ENCODE measurements around the gene BARX2.

BARX2 gene

GRCh38 chr11:129391821-129392220, 16.2 kb downstream of the BARX2 start:
- Histone ChIP-seq H3K4me3 (ENCODE audit: low read depth, low read length) (no peak overlapping the region), H3K27me3 (no peaks in the 10 kb centered on the region), H3K9me3 (no peaks in the 10 kb centered on the region), H3K36me3 (no peaks in the 10 kb centered on the region), H3K4me1 (no peaks in the 10 kb centered on the region)
- no peak for DNase-seq
- TF ChIP-seq CTCF (IDR thresholded peaks at IDR 0.05; ENCODE audit: low read depth, low read length): no peak

DNA sequence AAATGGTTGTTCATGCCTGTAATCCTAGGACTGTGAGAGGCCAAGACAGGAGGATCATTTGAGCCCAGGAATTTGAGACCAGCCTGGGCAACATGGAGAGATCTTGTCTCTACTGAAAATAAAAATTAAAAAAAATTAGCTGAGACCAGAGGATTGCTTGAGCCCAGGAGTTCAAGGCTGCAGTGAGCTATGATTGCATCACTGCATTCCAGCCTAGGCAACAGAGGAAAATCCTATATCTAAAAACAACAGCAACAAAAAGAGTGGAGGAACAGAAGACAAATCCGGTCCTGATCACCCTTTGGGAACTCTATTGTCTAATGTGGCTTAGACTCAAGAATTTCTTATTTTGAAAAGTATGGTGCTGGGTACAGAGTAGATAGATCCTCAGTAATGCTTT, 17.3 kb downstream of the BARX2 start:
- Histone ChIP-seq H3K27me3 (no peaks in the 10 kb centered on the region), H3K9me3 (no peaks in the 10 kb centered on the region), H3K4me1 (no peaks in the 10 kb centered on the region), H3K36me3 (no peaks in the 10 kb centered on the region), H3K4me3 (ENCODE audit: low read depth, low read length) (no peak overlapping the region)
- no peak for TF ChIP-seq CTCF (IDR thresholded peaks at IDR 0.05; ENCODE audit: low read depth, low read length)
- no peak for DNase-seq

DNA sequence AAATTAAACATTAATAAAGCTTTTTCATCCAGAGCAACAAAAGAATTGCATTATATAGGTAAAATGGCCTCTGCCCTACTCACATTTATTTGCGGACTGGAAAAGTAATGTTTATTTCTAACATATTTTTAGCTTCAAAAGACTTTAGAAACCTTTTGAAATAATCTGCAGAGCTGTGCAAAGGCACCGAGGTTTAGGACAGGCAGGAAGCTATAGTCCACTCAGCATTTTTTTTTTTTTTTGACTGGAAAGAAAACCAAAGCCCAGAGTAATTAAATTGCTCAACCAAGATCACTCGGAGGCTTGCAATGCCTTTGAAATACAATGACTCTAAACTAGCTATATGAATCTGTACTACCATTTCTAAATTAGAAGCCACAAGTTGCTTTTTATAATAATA, 19.1 kb downstream of the BARX2 start:
- no peak for DNase-seq
- no peaks in the 10 kb centered on the region for H3K4me1 ChIP-seq
- no peaks in the 10 kb centered on the region for H3K27me3 ChIP-seq
- no peak overlapping the region for H3K4me3 ChIP-seq (ENCODE audit: low read depth, low read length)
- H3K36me3 ChIP-seq: no peaks in the 10 kb centered on the region
- TF ChIP-seq CTCF (IDR thresholded peaks at IDR 0.05; ENCODE audit: low read depth, low read length): no peak
- H3K9me3 ChIP-seq: no peaks in the 10 kb centered on the region

DNA sequence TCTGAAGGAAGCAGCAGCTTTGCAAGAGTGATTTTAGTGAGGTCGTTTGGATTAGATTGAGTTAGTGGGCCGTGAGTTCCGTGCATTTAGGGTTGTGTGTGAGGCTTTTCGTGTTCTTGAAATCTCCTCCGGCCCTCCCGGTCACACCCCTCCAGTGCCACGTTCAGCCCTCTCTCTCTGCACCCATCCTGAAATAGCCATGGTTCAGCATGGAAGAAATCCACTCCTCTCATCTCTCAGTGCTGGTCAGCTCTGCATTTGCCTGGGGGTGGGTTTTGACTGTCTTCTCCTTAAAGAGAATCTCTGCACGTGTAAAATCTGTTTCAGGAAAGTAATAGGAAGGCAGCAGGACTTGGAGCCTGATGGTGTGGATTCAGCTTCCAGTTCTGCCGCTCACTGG, 19.8 kb downstream of the BARX2 start:
- no peaks in the 10 kb centered on the region for H3K27me3 ChIP-seq
- no peaks in the 10 kb centered on the region for H3K4me1 ChIP-seq
- no peak overlapping the region for H3K4me3 ChIP-seq (ENCODE audit: low read depth, low read length)
- TF ChIP-seq CTCF (IDR thresholded peaks at IDR 0.05; ENCODE audit: low read depth, low read length): no peak
- no peaks in the 10 kb centered on the region for H3K9me3 ChIP-seq
- H3K36me3 ChIP-seq: no peaks in the 10 kb centered on the region
- DNase-seq: no peak

DNA sequence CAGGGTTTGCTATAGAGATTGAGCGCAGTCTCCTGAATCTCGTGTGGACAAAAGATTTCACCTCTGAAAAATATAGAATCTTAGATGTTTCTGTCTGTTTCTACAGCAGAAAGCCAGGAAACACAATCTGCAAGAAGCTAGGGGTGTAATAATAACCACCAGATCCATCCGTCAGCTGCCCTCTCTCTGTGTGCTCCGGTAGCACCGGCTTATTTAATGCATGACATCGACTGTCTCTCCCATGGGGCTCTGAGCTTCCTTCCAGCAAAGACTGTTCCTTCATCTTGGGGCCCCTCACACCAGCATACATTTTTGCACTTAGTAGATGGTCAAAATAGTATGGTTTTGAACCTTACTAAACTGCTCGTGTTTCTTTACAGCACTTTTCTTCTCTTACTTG, 20.2 kb downstream of the BARX2 start:
- no peak for TF ChIP-seq CTCF (IDR thresholded peaks at IDR 0.05; ENCODE audit: low read depth, low read length)
- no peak for DNase-seq
- no peaks in the 10 kb centered on the region for H3K27me3 ChIP-seq

DNA sequence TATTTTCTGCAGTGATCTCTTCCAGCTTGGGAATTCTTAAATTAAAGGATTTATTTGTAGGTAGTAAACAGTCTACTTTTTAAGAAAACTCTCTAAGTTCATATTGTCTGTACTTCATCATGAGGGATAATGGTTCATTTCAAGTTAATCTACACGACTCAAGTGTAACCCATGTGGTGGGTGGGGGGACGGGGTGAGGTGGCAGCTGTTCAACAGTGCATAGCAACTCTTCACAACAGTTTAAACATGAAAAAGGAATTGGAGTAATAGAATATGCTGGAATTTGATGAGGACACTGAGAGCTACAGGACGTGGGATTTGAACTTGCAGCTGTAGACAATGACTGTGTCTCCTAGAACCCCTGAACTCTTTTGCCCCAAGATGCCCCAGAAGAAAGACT, 20.8 kb downstream of the BARX2 start:
- H3K4me1 ChIP-seq: no peaks in the 10 kb centered on the region
- TF ChIP-seq CTCF (IDR thresholded peaks at IDR 0.05; ENCODE audit: low read depth, low read length): no peak
- DNase-seq: no peak
- no peaks in the 10 kb centered on the region for H3K36me3 ChIP-seq
- no peaks in the 10 kb centered on the region for H3K27me3 ChIP-seq
- H3K4me3 ChIP-seq (ENCODE audit: low read depth, low read length): no peak overlapping the region
- no peaks in the 10 kb centered on the region for H3K9me3 ChIP-seq

More for the DNA sequence above, 20.2 kb downstream of the BARX2 start:
- Histone ChIP-seq H3K4me3 (ENCODE audit: low read depth, low read length) (no peak overlapping the region), H3K36me3 (no peaks in the 10 kb centered on the region), H3K4me1 (no peaks in the 10 kb centered on the region), H3K9me3 (no peaks in the 10 kb centered on the region)

Measured in BE2C (cell line).